WTC11 (cell line): ENCODE data around the gene FES. TPM values are rescaled to one million over a fixed set of nuclear protein-coding genes. Genes with fewer than 3 reads are reported as not detected.

Source experiments
- ATAC-seq: fragments of 200-7000 bp; cut with Tn5 transposase; 2 replicates; pipeline ENCODE4 v1.10.0; 2021; ENCODE audit warnings: mild to moderate bottlenecking, moderate library complexity
- CTCF ChIA-PET: fragments of 300-600 bp; sonication (Branson Sonifier 250); formaldehyde crosslinking; loops from one replicate; lab custom pipeline; 2021; ENCODE audit warnings: antibody characterized with exemption; lab: Charles Lee
- POLR2A ChIA-PET: fragments of 350-600 bp; sonication (Branson Sonifier 250); formaldehyde crosslinking; loops from one replicate; lab custom pipeline; 2021; ENCODE audit warnings: antibody characterized with exemption; lab: Charles Lee
- DNase-seq: peaks from one replicate; pipeline ENCODE4 v3.0.0; 2021; ENCODE audit warnings: low spot score
- H3K27ac Mint-ChIP-seq: 2 replicates; pipeline ENCODE4 v1.8.0; 2021; ENCODE audit warnings: mixed read lengths
- H3K27me3 Mint-ChIP-seq: 2 replicates; pipeline ENCODE4 v1.8.0; 2021; ENCODE audit warnings: low read depth, mild to moderate bottlenecking, moderate library complexity, mixed read lengths
- H3K36me3 Mint-ChIP-seq: 2 replicates; pipeline ENCODE4 v1.8.0; 2021; ENCODE audit warnings: mixed read lengths
- H3K4me1 Mint-ChIP-seq: 2 replicates; pipeline ENCODE4 v1.8.0; 2022; ENCODE audit warnings: mixed read lengths
- H3K4me3 Mint-ChIP-seq: 2 replicates; pipeline ENCODE4 v1.8.0; 2021; ENCODE audit warnings: mild to moderate bottlenecking, moderate library complexity, mixed read lengths
- H3K9me3 Mint-ChIP-seq: 2 replicates; pipeline ENCODE4 v1.8.0; 2021; ENCODE audit warnings: mixed read lengths
- ATF1 ChIP-seq: sonication (generic); formaldehyde crosslinking; IDR thresholded peaks from 2 replicates; pipeline ENCODE4 v1.8.1; 2023; ENCODE audit warnings: mild to moderate bottlenecking, moderate library complexity, missing genetic modification reagents
- ATF6 ChIP-seq: sonication (generic); formaldehyde crosslinking; IDR thresholded peaks from 2 replicates; pipeline ENCODE4 v1.8.1; 2023; ENCODE audit warnings: mild to moderate bottlenecking, missing genetic modification reagents
- CREB1 ChIP-seq: sonication (generic); formaldehyde crosslinking; IDR thresholded peaks from 2 replicates; pipeline ENCODE4 v1.8.0; 2023; ENCODE audit warnings: mild to moderate bottlenecking, missing genetic modification reagents
- FOXJ3 ChIP-seq: sonication (generic); formaldehyde crosslinking; IDR thresholded peaks from 2 replicates; pipeline ENCODE4 v1.9.0; 2021; ENCODE audit warnings: missing genetic modification reagents, mild to moderate bottlenecking, borderline replicate concordance
- GRHL2 ChIP-seq: fragments of 250-450 bp; sonication (Bioruptor Pico); IDR thresholded peaks from 2 replicates; pipeline ENCODE4 v1.8.0; 2022; ENCODE audit warnings: mild to moderate bottlenecking, moderate library complexity; ENCODE audit not compliant: insufficient replicate concordance, severe bottlenecking
- IRF2 ChIP-seq: sonication (generic); formaldehyde crosslinking; IDR thresholded peaks from 2 replicates; pipeline ENCODE4 v1.8.0; 2022; ENCODE audit warnings: low read depth, missing genetic modification reagents, borderline replicate concordance
- NR3C1 ChIP-seq: sonication (generic); formaldehyde crosslinking; conservative IDR thresholded peaks from 2 replicates; pipeline ENCODE4 v1.8.1; 2023; ENCODE audit warnings: low read depth, mild to moderate bottlenecking, missing genetic modification reagents
- PREB ChIP-seq: sonication (generic); formaldehyde crosslinking; IDR thresholded peaks from 2 replicates; pipeline ENCODE4 v1.8.1; 2022; ENCODE audit warnings: mild to moderate bottlenecking, missing genetic modification reagents, moderate library complexity, borderline replicate concordance
- RORB ChIP-seq: fragments of 250-450 bp; sonication (Bioruptor Pico); IDR thresholded peaks from 2 replicates; pipeline ENCODE4 v1.9.0; 2021; ENCODE audit warnings: mild to moderate bottlenecking
- ZSCAN18 ChIP-seq: fragments of 250-450 bp; sonication (Bioruptor Pico); IDR thresholded peaks from 2 replicates; pipeline ENCODE4 v2.1.2; 2022; ENCODE audit warnings: mild to moderate bottlenecking, moderate library complexity
- total RNA-seq: library from RNA; stranded (reverse); gene quantifications from 3 replicates; pipeline ENCODE4 v1.2.3, GENCODE V29; 2021
- TF ChIP-seq, protein P1 (sequence below): sonication (generic); formaldehyde crosslinking; IDR thresholded peaks from 2 replicates; pipeline ENCODE4 v1.8.1; 2023; ENCODE audit warnings: mild to moderate bottlenecking, missing genetic modification reagents, borderline replicate concordance
- TF ChIP-seq, protein P2 (sequence below): sonication (generic); formaldehyde crosslinking; IDR thresholded peaks from 2 replicates; pipeline ENCODE4 v1.8.0; 2022; ENCODE audit warnings: mild to moderate bottlenecking, missing genetic modification reagents
- TF ChIP-seq, protein P3 (sequence below): fragments of 250-450 bp; sonication (Bioruptor Pico); IDR thresholded peaks from 2 replicates; pipeline ENCODE4 v1.9.0; 2021; ENCODE audit warnings: mild to moderate bottlenecking, borderline replicate concordance
- TF ChIP-seq, protein P4 (sequence below): fragments of 250-450 bp; sonication (Bioruptor Pico); conservative IDR thresholded peaks from 2 replicates; pipeline ENCODE4 v1.9.0; 2021; ENCODE audit warnings: mild to moderate bottlenecking
- TF ChIP-seq, protein P5 (sequence below): sonication (generic); formaldehyde crosslinking; IDR thresholded peaks from 2 replicates; pipeline ENCODE4 v1.8.1; 2023; ENCODE audit warnings: mild to moderate bottlenecking, missing genetic modification reagents, moderate library complexity

The FES gene
- total RNA-seq, 1 experiment from 2014 or later = 10.0 TPM

DNA sequence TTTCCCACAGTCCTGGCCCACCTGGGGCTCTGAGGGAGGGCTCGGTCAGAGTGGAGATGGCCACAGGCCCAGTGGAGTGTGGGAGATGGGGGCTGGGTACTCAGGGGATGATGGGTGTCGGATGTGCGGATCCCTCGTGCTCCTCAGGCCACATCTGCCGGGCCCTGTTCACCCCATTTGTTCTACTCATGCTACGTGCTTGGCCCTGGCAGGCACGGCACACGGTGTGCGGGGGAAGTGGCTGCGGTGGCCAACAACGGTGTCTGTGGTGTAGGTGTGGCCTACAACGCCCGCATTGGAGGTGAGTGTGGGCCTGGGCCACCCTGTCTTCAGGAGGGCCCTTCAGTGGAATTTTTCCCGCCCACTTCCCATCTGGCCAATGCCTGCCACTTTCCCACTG, 7.0 kb upstream of the FES start (continued):
- TF ChIP-seq, protein P1, sequence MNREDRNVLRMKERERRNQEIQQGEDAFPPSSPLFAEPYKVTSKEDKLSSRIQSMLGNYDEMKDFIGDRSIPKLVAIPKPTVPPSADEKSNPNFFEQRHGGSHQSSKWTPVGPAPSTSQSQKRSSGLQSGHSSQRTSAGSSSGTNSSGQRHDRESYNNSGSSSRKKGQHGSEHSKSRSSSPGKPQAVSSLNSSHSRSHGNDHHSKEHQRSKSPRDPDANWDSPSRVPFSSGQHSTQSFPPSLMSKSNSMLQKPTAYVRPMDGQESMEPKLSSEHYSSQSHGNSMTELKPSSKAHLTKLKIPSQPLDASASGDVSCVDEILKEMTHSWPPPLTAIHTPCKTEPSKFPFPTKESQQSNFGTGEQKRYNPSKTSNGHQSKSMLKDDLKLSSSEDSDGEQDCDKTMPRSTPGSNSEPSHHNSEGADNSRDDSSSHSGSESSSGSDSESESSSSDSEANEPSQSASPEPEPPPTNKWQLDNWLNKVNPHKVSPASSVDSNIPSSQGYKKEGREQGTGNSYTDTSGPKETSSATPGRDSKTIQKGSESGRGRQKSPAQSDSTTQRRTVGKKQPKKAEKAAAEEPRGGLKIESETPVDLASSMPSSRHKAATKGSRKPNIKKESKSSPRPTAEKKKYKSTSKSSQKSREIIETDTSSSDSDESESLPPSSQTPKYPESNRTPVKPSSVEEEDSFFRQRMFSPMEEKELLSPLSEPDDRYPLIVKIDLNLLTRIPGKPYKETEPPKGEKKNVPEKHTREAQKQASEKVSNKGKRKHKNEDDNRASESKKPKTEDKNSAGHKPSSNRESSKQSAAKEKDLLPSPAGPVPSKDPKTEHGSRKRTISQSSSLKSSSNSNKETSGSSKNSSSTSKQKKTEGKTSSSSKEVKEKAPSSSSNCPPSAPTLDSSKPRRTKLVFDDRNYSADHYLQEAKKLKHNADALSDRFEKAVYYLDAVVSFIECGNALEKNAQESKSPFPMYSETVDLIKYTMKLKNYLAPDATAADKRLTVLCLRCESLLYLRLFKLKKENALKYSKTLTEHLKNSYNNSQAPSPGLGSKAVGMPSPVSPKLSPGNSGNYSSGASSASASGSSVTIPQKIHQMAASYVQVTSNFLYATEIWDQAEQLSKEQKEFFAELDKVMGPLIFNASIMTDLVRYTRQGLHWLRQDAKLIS (CRISPR knock-in tag) = no peak

GRCh38 chr15:90877996-90878395, 6.3 kb upstream of the FES start:
- Mint-ChIP-seq H3K36me3 (peaks cover 32% of the 10 kb centered on the region; the same call in 1 of the 2 replicates), H3K4me1 (peaks cover 16% of the 10 kb centered on the region), H3K27ac (no peak overlapping the region), H3K4me3 (no peak overlapping the region), H3K9me3 (no peaks in the 10 kb centered on the region), H3K27me3 (no peaks in the 10 kb centered on the region)
- DNase-seq = no peak
- ChIA-PET POLR2A (no interaction called here), CTCF (no interaction called here)
- no peak for ATAC-seq
- TF ChIP-seq ATF6 (CRISPR knock-in tag) (no peak), GRHL2 (CRISPR knock-in tag) (no peak), IRF2 (CRISPR knock-in tag) (no peak), FOXJ3 (CRISPR knock-in tag) (no peak), ZSCAN18 (CRISPR knock-in tag) (no peak), PREB (no peak), RORB (no peak), ATF1 (CRISPR knock-in tag) (no peak), CREB1 (CRISPR knock-in tag) (no peak), NR3C1 (CRISPR knock-in tag) (no peak)
- TF ChIP-seq, protein P2, sequence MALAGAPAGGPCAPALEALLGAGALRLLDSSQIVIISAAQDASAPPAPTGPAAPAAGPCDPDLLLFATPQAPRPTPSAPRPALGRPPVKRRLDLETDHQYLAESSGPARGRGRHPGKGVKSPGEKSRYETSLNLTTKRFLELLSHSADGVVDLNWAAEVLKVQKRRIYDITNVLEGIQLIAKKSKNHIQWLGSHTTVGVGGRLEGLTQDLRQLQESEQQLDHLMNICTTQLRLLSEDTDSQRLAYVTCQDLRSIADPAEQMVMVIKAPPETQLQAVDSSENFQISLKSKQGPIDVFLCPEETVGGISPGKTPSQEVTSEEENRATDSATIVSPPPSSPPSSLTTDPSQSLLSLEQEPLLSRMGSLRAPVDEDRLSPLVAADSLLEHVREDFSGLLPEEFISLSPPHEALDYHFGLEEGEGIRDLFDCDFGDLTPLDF = no peak
- TF ChIP-seq, protein P3, sequence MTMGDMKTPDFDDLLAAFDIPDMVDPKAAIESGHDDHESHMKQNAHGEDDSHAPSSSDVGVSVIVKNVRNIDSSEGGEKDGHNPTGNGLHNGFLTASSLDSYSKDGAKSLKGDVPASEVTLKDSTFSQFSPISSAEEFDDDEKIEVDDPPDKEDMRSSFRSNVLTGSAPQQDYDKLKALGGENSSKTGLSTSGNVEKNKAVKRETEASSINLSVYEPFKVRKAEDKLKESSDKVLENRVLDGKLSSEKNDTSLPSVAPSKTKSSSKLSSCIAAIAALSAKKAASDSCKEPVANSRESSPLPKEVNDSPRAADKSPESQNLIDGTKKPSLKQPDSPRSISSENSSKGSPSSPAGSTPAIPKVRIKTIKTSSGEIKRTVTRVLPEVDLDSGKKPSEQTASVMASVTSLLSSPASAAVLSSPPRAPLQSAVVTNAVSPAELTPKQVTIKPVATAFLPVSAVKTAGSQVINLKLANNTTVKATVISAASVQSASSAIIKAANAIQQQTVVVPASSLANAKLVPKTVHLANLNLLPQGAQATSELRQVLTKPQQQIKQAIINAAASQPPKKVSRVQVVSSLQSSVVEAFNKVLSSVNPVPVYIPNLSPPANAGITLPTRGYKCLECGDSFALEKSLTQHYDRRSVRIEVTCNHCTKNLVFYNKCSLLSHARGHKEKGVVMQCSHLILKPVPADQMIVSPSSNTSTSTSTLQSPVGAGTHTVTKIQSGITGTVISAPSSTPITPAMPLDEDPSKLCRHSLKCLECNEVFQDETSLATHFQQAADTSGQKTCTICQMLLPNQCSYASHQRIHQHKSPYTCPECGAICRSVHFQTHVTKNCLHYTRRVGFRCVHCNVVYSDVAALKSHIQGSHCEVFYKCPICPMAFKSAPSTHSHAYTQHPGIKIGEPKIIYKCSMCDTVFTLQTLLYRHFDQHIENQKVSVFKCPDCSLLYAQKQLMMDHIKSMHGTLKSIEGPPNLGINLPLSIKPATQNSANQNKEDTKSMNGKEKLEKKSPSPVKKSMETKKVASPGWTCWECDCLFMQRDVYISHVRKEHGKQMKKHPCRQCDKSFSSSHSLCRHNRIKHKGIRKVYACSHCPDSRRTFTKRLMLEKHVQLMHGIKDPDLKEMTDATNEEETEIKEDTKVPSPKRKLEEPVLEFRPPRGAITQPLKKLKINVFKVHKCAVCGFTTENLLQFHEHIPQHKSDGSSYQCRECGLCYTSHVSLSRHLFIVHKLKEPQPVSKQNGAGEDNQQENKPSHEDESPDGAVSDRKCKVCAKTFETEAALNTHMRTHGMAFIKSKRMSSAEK (CRISPR knock-in tag) = no peak
- TF ChIP-seq, protein P4, sequence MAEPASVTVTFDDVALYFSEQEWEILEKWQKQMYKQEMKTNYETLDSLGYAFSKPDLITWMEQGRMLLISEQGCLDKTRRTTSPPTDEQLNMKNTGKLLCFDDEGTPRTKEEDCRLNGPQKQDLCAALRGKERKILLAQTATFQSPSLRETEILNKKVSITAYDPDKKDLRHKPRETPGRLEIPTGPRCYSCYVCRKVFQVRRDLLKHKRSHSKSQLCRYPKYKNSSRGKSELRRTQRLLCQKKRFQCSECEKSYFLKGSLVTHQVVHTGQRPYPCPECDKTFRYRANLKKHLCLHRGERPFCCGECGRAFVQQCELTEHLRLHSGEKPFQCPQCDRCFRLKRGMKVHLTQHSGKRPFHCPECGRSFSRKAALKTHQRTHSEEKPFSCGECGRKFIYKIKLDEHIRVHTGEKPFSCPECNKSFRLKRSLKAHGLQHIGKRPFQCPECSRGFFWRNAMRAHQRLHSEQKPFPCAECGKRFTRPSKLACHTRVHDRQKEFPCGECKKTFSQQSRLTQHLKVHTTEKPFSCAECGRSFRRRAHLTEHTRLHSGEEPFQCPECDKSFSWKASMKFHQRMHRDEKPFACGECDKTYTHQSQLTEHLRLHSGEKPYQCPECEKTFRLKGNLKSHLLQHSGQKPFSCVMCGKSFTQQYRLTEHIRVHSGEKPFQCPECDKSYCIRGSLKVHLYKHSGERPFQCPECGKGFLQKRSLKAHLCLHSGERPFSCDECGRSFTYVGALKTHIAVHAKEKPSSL = no peak
- TF ChIP-seq, protein P5, sequence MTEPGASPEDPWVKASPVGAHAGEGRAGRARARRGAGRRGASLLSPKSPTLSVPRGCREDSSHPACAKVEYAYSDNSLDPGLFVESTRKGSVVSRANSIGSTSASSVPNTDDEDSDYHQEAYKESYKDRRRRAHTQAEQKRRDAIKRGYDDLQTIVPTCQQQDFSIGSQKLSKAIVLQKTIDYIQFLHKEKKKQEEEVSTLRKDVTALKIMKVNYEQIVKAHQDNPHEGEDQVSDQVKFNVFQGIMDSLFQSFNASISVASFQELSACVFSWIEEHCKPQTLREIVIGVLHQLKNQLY = no peak
